ENCODE results near the gene SPAST. TPM values are rescaled to one million over a fixed set of nuclear protein-coding genes. Genes with fewer than 3 reads are reported as not detected.

SPAST gene
- total and polyA plus RNA-seq, 2 of the 13 experiments (the other 11 are each of a cell fraction or from before 2014, with no cell fraction given) = 11.5 to 40.4 TPM

DNA sequence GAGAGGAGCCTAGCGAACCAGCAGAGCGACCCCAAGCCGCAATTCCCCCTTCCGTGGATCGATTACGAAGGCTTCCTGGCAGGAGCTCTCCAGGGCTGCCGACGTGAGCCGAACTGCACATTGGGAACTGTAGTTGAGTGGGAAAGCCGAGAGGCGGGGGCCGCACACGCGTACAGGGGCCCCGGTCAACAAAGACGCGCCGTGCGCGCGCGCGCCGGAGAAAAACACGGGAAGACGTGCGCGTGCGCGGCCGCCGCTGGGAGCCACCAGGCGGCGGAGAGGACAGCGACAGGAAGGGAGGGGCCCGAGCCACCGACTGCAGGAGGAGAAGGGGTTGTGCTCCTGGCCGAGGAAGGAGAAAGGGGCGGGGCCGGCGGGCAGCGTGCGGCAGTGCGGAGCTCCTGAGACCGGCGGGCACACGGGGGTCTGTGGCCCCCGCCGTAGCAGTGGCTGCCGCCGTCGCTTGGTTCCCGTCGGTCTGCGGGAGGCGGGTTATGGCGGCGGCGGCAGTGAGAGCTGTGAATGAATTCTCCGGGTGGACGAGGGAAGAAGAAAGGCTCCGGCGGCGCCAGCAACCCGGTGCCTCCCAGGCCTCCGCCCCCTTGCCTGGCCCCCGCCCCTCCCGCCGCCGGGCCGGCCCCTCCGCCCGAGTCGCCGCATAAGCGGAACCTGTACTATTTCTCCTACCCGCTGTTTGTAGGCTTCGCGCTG, at the start of gene SPAST (continued):
- TF ChIP-seq JARID2 (CRISPR knock-in tag; IDR thresholded peaks at IDR 0.05; ENCODE audit: insufficient replicate concordance) (no peak), MEF2D (CRISPR knock-in tag; IDR thresholded peaks at IDR 0.05) (peak; percentile 92), ZNF558 (CRISPR knock-in tag; IDR thresholded peaks at IDR 0.05; ENCODE audit: borderline replicate concordance) (no peak; the same call in 1 of the 2 replicates), ZMAT5 (CRISPR knock-in tag; IDR thresholded peaks at IDR 0.05; ENCODE audit: borderline replicate concordance, low read depth) (no peak), ZNF333 (CRISPR knock-in tag; IDR thresholded peaks at IDR 0.05; ENCODE audit: borderline replicate concordance) (0 out of 2 replicates have a peak, but pooled peaks have one; percentile 51), KAT7 (CRISPR knock-in tag; IDR thresholded peaks at IDR 0.05; ENCODE audit: borderline replicate concordance) (peak; percentile 91; the same call in 1 of the 2 replicates), NFIB (CRISPR knock-in tag; IDR thresholded peaks at IDR 0.05; ENCODE audit: borderline replicate concordance) (no peak), ZNF737 (CRISPR knock-in tag; IDR thresholded peaks at IDR 0.05; ENCODE audit: borderline replicate concordance) (no peak), ZNF326 (CRISPR knock-in tag; IDR thresholded peaks at IDR 0.05; ENCODE audit: borderline replicate concordance) (no peak), ZNF260 (CRISPR knock-in tag; IDR thresholded peaks at IDR 0.05; ENCODE audit: borderline replicate concordance, low read depth) (no peak), KDM3A (CRISPR knock-in tag; IDR thresholded peaks at IDR 0.05; ENCODE audit: low read depth) (peak; percentile 69), ZNF235 (CRISPR knock-in tag; IDR thresholded peaks at IDR 0.05; ENCODE audit: borderline replicate concordance) (no peak), ZNF441 (CRISPR knock-in tag; IDR thresholded peaks at IDR 0.05; ENCODE audit: borderline replicate concordance) (no peak; the same call in 1 of the 2 replicates), YEATS4 (CRISPR knock-in tag; IDR thresholded peaks at IDR 0.05; ENCODE audit: borderline replicate concordance) (peak; percentile 89), NFIC (IDR thresholded peaks at IDR 0.05; ENCODE audit: low read length) (no peak), ZNF768 (CRISPR knock-in tag; IDR thresholded peaks at IDR 0.05) (no peak; the same call in 1 of the 2 replicates), RXRA (CRISPR knock-in tag; IDR thresholded peaks at IDR 0.05) (peak; percentile 80), ZNF788 (CRISPR knock-in tag; IDR thresholded peaks at IDR 0.05; ENCODE audit: borderline replicate concordance) (peak; percentile 89), ZNF557 (CRISPR knock-in tag; IDR thresholded peaks at IDR 0.05) (peak; percentile 77; the same call in 1 of the 2 replicates), ZNF598 (CRISPR knock-in tag; IDR thresholded peaks at IDR 0.05; ENCODE audit: borderline replicate concordance) (peak; percentile 72; the same call in 1 of the 2 replicates), ZNF337 (CRISPR knock-in tag; IDR thresholded peaks at IDR 0.05; ENCODE audit: borderline replicate concordance, low read depth) (peak; percentile 49; the same call in 1 of the 2 replicates), NBN (conservative IDR thresholded peaks at IDR 0.05) (no peak)
- TF ChIP-seq, protein P1, sequence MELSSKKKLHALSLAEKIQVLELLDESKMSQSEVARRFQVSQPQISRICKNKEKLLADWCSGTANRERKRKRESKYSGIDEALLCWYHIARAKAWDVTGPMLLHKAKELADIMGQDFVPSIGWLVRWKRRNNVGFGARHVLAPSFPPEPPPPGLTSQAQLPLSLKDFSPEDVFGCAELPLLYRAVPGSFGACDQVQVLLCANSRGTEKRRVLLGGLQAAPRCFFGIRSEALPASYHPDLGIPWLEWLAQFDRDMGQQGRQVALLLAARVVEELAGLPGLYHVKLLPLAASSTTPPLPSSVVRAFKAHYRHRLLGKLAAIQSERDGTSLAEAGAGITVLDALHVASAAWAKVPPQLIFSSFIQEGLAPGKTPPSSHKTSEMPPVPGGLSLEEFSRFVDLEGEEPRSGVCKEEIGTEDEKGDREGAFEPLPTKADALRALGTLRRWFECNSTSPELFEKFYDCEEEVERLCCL (CRISPR knock-in tag; IDR thresholded peaks at IDR 0.05; ENCODE audit: borderline replicate concordance) = no peak
- TF ChIP-seq, protein P2, sequence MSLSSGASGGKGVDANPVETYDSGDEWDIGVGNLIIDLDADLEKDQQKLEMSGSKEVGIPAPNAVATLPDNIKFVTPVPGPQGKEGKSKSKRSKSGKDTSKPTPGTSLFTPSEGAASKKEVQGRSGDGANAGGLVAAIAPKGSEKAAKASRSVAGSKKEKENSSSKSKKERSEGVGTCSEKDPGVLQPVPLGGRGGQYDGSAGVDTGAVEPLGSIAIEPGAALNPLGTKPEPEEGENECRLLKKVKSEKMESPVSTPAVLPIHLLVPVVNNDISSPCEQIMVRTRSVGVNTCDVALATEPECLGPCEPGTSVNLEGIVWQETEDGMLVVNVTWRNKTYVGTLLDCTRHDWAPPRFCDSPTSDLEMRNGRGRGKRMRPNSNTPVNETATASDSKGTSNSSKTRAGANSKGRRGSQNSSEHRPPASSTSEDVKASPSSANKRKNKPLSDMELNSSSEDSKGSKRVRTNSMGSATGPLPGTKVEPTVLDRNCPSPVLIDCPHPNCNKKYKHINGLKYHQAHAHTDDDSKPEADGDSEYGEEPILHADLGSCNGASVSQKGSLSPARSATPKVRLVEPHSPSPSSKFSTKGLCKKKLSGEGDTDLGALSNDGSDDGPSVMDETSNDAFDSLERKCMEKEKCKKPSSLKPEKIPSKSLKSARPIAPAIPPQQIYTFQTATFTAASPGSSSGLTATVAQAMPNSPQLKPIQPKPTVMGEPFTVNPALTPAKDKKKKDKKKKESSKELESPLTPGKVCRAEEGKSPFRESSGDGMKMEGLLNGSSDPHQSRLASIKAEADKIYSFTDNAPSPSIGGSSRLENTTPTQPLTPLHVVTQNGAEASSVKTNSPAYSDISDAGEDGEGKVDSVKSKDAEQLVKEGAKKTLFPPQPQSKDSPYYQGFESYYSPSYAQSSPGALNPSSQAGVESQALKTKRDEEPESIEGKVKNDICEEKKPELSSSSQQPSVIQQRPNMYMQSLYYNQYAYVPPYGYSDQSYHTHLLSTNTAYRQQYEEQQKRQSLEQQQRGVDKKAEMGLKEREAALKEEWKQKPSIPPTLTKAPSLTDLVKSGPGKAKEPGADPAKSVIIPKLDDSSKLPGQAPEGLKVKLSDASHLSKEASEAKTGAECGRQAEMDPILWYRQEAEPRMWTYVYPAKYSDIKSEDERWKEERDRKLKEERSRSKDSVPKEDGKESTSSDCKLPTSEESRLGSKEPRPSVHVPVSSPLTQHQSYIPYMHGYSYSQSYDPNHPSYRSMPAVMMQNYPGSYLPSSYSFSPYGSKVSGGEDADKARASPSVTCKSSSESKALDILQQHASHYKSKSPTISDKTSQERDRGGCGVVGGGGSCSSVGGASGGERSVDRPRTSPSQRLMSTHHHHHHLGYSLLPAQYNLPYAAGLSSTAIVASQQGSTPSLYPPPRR (CRISPR knock-in tag; IDR thresholded peaks at IDR 0.05; ENCODE audit: borderline replicate concordance) = peak; percentile 78; the same call in 1 of the 2 replicates

All from HepG2 (cell line).